HG03521 (cell line): ENCODE measurements around the gene PTPRF.
"Not testable (repeated sequence)": the region's sequence is repeated elsewhere in the genome, so short reads cannot be mapped to it uniquely, and the experiment has no call there.

ENCODE experiments used
- ATAC-seq: cut with Tn5 transposase; IDR thresholded peaks from one replicate; pipeline ENCODE4 v1.9.1; 2021; ENCODE audit warnings: mild to moderate bottlenecking, moderate library complexity; ENCODE audit not compliant: unreplicated experiment

The PTPRF gene

DNA sequence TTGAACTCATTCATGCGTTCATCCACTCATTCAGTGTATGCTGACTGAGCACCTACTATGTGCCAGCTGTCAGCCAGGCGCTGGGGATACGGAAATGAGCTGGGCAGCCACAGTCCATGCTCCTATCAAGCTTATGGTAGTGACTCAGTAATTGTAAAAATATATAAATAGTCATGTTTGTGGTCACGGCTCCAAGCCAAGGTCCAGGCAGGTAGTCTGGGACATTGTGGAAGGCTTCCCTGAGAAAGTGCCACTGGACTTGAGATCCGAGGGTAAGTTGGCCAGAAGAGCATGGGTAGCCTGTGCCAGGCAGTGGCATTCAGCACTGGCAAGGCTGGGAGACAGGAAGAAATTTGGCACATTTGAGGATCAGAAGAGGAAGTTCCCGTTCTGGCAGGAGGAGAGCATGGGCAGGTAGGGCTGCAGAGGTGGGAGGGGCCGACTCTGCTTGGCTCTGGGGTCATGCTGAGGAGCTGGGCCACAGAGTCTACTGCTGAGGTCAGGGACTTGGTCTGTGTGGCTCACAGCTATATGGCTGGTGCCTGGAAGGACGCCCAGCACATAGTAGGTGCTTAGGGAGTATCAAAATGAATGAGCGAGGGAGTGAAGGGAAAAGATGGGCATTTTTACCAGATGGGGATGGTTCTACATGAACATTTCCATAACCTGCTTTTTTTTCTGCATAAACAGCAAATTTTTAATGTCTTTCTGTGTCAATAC is 6.9 kb downstream of the PTPRF start:
- ATAC-seq = no peak

- ATAC-seq = no peak
These were observed 7.4 kb downstream of the PTPRF start for GRCh38 chr1:43538143-43538487.

- ATAC-seq = no peak
These were observed 8.3 kb downstream of the PTPRF start for GRCh38 chr1:43538969-43539368.

GRCh38 chr1:43539726-43540434 is 9.2 kb downstream of the PTPRF start:
- ATAC-seq = no peak

GRCh38 chr1:43540653-43541071 is 10.0 kb downstream of the PTPRF start:
- no peak for ATAC-seq

- no peak for ATAC-seq
These were observed 10.5 kb downstream of the PTPRF start for GRCh38 chr1:43541141-43541540.

- ATAC-seq = no peak
These were observed 11.2 kb downstream of the PTPRF start for GRCh38 chr1:43541721-43542401.

DNA sequence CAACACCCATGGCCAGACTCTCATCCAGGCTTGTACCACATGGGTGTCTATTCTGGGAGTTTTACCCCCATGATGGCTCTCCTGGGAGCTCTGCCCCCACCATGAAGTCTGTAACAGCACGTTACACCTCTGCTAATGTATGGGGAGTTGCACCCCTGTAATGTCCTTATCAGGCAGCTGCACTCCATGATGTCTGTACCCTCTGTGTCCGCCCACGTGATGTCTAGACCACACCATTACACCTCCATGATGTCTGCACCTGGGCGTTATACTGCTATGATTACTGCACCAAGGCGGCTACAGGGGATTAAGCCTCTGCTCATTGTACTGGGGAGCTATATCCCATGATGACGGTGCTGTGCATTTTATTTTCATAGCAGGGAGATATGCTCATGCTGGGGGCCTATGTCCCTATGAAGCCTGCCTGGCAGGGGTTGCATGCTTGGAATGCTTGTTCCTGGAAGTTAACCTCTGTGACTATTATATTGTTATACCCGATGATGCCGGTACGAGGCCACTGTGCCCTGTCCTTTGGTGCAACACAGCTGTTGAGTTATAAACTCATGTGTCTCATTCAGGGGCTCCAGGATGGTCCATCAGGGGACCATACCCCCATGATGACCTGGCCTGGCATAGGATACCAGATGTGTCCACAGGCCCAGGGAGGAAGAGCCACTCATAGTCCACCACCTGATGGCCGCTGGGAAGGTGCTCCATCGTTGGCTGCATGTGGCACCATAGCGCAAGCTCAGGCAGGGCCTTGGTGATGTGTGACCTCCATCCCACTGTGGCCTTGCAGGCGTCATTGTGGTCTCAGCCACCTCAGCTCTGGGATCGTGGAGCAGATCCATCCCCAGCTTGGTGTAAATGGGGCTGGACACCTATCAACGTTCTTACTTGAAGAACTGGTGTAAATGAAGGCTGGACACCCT is 12.1 kb downstream of the PTPRF start:
- no peak for ATAC-seq

DNA sequence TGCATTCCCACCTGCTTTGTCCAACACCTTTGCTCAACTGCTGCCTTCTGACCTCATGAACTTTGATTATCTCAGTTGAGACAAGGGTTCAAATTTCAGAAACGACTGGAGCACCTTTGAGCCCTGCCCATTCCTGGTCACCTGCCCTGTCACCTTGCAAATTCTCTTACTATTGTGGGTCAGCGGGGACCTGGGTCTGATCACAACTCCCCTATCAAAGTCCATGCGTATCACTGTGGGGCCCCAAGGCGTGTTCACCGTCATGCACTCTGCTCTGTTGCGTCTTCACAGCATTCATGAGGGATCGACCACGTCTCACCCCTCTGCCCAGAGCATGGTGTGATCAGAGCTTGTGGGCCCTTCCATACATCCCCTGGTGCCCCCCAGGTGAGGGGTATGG is 12.9 kb downstream of the PTPRF start:
- no peak for ATAC-seq

DNA sequence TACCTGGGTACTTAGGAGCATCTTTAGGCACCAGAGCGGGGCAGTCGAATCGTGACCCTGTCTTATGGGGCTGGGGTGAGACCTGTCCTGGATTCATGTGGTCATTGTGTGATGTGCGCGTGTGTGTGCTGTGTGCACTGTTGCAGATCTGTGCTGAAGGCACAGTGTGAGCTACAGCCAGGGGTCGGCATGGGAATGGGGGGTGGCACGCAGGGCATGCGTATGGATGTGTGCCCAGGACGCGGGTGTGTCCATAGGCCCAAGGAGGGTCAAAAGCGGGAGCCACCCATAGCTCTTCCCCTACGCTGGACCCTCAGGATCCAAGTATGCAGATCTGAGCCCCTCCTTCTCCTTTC is 14.6 kb downstream of the PTPRF start:
- ATAC-seq = no peak

DNA sequence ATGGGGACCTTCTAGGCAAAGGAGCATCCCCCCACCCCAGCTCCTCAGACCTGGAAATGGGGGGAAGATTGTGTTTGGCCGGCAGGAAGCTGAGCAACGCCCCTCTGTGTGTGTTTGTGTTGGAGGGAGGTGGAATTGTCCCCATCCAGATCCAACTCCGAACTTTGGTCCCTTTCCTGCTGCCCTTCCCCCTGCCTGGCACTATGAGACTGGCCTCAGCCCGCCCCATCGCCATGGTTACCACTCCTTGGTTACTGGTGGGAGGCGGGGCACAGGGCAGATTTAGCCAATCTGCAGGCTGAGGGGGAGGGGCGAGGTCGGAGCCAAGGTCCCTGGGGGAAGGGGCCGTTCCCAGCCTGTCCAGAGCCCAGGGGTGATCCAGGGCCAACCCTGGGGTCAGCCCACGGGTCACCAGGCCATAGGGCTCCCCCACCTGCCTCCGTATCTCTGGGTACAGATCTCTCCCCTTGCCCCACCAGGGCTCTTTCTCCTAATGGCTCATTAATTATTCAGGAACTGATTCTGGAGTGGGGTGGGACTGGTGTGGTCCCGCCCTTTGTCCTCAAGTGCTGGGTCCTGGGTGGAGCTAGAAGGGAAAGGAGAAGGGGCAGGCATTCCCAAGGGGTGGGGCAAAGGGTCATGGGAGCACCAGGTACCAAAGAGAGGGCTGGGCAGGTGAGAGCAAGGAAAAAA is 15.2 kb downstream of the PTPRF start:
- no peak for ATAC-seq

DNA sequence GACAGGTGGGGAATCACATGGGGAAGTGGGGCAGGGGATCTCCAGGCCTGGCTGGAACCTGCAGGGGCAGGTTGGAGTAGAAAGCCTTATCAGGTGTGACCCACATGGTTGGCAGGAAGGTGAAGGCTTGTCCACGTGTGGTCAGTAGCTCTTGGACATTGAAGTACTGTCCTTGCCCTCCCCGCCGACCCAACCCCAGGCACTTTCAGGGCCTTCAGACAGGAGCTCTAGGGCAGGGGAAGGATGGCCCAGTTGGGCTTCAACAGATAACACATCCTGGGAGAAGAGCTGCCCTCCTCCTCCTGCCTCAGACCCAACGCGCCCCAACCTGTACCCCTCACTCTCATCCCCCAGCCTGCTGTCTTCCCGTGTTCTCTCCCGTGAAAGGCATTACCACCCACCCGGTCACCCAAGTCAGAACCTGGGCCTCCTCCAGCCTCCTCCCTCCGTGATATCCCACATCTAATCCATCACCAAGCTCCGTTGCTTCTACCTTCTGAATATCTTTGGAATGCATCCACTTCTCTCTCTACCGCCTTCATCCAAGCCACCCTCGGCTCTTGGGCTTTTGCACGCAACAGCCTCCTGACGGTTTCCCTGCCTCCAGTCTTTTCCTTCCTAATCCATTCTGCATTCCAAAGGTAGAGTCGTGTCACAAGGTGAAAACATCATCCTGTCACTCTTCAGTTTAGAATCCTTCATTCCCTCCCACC is 15.9 kb downstream of the PTPRF start:
- no peak for ATAC-seq

DNA sequence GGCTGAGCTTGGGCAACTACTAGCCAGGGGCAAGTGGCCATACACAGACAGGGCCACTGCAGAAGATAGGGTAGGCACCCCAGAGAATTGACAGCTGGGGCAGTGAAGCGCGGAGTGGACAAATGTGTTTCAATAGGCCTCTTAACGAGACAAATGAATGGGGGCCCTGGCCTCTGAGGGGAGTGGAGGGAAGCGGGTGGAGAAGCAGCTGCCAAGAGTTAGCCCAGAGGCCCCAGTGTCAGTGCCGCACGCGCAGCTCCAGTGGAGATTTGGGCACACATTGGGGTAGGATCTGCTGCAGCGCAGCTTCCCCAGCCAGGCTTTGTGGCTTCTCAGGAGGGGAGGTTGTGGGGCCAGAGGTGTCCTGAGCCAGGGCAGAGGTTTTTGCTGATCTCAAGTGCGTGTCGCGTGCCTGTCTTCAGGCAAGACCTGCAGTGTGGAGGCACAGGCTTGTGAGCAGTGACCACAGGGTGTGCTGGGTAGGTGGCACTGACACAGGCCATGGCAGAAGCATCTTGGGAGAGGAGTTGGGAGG is 16.9 kb downstream of the PTPRF start:
- no peak for ATAC-seq

DNA sequence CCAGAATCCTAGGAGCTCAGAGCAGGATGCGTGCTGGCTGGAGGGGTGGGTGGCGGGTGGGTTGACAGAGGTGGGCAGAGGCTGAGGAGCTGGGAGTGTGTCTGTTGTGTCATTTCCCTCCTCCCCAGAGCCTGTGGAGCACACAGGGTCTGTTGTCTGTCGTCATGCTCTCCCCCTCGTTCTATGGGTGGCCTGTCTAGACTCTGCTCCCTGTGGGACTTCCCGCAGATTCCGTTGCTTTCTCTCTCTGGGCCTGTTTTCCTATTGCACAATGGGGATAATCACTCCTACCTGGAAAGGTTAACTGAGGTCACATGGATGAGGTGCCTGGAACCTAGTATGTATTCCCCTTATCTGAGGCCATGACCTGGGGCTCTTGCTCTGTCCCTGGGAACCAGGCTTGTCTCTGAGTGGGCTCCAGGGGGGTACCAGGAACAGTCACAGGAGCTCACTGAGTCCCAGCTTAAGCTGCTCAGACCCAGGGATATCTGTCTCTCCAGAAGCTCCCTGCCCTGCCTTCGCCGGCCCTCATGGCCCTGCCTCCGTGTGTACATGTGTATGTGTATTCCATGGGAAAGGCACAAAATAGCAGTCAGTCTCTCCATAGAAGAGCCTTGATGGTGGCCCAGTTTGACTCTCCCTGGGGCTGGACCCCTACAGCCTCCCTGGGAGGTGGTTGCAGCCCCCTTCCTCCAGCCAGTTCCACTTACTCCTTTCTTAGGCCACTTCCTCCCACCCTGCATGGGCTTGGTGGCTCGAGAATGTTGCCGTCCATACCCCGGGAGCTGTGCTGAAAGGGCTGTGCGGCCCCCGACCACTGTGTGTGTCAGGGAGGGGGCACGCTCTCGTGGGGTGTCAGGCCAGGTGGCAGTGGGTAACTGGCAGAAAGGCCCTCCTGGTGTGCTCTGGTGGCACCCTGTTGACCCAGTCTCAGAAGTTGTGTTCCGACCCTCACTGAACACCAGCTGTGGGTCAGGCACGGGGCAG is 17.9 kb downstream of the PTPRF start:
- no peak for ATAC-seq

- not testable (repeated sequence) for ATAC-seq
These were observed 18.7 kb downstream of the PTPRF start for GRCh38 chr1:43549394-43549793.

DNA sequence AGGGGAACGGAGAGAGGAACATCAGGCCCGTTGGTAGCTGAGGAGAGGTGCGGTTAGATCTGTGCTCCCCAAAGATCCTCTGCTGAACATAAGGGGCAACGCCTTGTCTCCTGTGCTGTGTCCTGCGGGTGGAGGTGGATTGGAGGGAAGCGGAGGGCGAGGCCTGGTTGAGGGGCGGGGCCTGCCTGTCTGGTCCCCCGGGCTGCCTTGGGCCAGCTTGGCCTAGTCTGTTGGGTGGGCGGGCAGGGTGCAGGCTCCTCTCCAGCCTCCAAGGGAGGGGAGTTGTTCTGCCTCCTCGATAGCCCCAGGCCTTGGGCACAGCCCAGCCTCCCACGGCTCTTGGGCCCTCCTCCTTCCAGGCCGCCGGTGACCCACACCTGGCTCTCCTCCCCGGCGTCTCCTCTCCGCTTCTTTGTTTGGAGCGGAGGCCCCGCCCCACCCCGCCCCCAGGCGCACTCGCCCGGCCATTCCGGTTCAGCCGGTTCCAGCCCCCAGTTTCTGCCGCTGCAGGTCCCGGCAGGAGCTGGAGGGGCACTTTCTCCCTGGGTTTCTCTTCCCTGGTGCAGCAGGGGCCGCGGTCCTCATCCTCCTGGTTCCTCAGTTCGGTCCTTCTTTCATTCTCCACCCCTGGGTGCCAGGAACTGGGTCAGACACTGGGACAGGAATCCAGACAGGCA is 19.4 kb downstream of the PTPRF start:
- no peak for ATAC-seq

- ATAC-seq = no peak
These were observed 20.0 kb downstream of the PTPRF start for GRCh38 chr1:43550598-43551246.
